ENCODE results near the gene SLC38A10.

GRCh38 chr17:81261096-81261495 lies 34.0 kb downstream of the SLC38A10 start:
- no peak for TF ChIP-seq FOXK2 (IDR thresholded peaks at IDR 0.05)
- no peak for TF ChIP-seq POLR2AphosphoS2 (IDR thresholded peaks at IDR 0.05; ENCODE audit: low read depth, low read length)
- TF ChIP-seq POLR2AphosphoS5 (IDR thresholded peaks at IDR 0.05; ENCODE audit: low read length) = no peak
- TF ChIP-seq MXI1 (IDR thresholded peaks at IDR 0.05; ENCODE audit: low read depth, low read length) = no peak
- TF ChIP-seq GABPA (IDR thresholded peaks at IDR 0.05; ENCODE audit: low read depth) = no peak
- no peak for TF ChIP-seq TBL1XR1 (IDR thresholded peaks at IDR 0.05; ENCODE audit: low read depth, low read length)
- no peak for TF ChIP-seq CEBPB (IDR thresholded peaks at IDR 0.05; ENCODE audit: borderline replicate concordance in 1 of 2, low read depth in 2 of 2, low read length in 2 of 2)
- TF ChIP-seq NRF1 (conservative IDR thresholded peaks at IDR 0.05; ENCODE audit: low read depth, low read length) = no peak
- no peak for TF ChIP-seq CTCF (IDR thresholded peaks at IDR 0.05 in 2 of 3, conservative IDR thresholded peaks at IDR 0.05 in 1 of 3; ENCODE audit: control insufficient read depth in 2 of 3, extremely low read depth in 1 of 3, insufficient read depth in 1 of 3, low read depth in 3 of 3, low read length in 3 of 3)
